ENCODE data around the gene PATJ.

DNA sequence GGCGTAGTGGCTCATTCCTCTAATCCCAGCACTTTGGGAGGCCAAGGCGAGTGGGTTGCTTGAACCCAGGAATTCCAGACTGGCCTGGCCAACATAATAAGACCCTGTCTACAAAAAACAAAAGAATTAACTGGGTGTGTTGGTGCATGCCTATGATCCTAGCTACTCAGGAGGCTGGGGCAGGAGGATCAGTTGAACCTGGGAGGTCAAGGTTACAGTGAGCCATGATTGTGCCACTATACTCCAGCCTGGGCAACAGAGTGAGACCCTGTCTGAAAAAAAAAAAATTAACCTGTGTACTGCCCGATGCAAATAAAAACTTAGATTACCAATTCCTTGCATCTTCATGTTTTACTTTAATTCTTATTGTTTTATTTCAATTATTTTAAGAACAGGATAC is 193.2 kb downstream of the PATJ start:
- TF ChIP-seq, protein P1, sequence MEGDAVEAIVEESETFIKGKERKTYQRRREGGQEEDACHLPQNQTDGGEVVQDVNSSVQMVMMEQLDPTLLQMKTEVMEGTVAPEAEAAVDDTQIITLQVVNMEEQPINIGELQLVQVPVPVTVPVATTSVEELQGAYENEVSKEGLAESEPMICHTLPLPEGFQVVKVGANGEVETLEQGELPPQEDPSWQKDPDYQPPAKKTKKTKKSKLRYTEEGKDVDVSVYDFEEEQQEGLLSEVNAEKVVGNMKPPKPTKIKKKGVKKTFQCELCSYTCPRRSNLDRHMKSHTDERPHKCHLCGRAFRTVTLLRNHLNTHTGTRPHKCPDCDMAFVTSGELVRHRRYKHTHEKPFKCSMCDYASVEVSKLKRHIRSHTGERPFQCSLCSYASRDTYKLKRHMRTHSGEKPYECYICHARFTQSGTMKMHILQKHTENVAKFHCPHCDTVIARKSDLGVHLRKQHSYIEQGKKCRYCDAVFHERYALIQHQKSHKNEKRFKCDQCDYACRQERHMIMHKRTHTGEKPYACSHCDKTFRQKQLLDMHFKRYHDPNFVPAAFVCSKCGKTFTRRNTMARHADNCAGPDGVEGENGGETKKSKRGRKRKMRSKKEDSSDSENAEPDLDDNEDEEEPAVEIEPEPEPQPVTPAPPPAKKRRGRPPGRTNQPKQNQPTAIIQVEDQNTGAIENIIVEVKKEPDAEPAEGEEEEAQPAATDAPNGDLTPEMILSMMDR (optimal IDR thresholded peaks at IDR 0.05 in 1 of 3, IDR thresholded peaks at IDR 0.05 in 1 of 3, conservative IDR thresholded peaks at IDR 0.05 in 1 of 3; ENCODE audit: extremely low read depth in 1 of 3, insufficient read depth in 2 of 3, low read length in 3 of 3) = no peak
- no peak for TF ChIP-seq EZH2 (IDR thresholded peaks at IDR 0.05; ENCODE audit: low read length)

All from keratinocyte (primary cell).